SKM-1 treated with dmso at 0.1 percent for 144 hours (cell line): ENCODE measurements around the gene CISH.

Experiments used
- DNase-seq: peaks from one replicate; lab custom pipeline; 2025; ENCODE audit not compliant: unreplicated experiment; lab: John Stamatoyannopoulos, UW

Gene CISH

GRCh38 chr3:50573566-50574443, 37.8 kb downstream of the CISH start:
- DNase-seq, result no peak

- no peak for DNase-seq
Measured at GRCh38 chr3:50572801-50573371, 38.7 kb downstream of the CISH start.

DNA sequence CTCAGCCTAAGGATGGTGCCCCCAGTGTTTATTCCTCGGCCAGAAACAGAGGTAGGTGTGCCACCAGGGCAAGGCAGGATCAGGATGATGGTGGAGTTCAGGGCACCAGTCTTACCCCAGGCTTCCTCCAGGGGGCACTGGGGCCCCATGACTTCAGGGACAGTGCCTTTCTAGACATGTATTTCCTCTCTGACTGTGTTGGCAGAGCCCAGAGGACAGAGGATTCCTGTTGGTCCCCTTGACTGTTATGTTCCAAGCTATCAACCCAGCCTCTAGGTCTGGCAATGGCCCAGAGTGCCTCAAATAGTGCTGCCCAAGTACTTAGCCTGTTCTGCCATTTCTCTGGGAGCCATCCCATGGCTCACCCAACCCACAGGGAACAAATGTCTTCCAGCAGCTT, 39.4 kb downstream of the CISH start:
- peak; percentile 67 for DNase-seq

- DNase-seq, result no peak
Measured at GRCh38 chr3:50571486-50571885, 40.1 kb downstream of the CISH start.

GRCh38 chr3:50570508-50571279, 40.9 kb downstream of the CISH start:
- no peak for DNase-seq

- DNase-seq, result peak; percentile 91
Measured at GRCh38 chr3:50568947-50569749, 42.4 kb downstream of the CISH start, which contains the start of gene HEMK1. TSS of gene HEMK1 (plus strand) at chr3:50569522. CDS start at chr3:50571105, 1,583 bp downstream.

GRCh38 chr3:50567386-50568167, 44.0 kb downstream of the CISH start, which contains the start of gene C3orf18:
TSS of gene C3orf18 (minus strand) at chr3:50567747. CDS start at chr3:50565699, 2,048 bp downstream.
- peak; percentile 85 for DNase-seq

GRCh38 chr3:50567011-50567385, 44.6 kb downstream of the CISH start:
- DNase-seq, result no peak

DNA sequence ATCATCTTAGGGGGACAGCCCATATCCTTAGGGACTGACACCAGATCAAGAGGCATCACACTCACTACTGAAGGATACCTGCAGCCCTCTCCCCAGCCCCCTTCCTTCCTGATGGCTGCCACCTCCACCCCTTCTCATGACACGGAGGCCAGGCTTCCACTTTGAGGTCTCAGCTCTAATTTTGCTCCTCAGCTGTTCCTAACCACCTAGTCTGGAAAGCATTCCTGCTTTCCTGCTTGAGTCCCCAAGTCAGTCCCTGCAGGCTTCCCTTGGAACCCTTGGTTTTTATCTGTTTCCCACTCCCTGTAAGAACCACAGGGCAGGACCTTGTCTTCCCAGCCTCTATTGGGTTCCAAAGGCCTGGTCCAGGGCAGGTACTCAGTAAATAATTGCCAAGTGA, 47.3 kb downstream of the CISH start:
- DNase-seq, result no peak

DNA sequence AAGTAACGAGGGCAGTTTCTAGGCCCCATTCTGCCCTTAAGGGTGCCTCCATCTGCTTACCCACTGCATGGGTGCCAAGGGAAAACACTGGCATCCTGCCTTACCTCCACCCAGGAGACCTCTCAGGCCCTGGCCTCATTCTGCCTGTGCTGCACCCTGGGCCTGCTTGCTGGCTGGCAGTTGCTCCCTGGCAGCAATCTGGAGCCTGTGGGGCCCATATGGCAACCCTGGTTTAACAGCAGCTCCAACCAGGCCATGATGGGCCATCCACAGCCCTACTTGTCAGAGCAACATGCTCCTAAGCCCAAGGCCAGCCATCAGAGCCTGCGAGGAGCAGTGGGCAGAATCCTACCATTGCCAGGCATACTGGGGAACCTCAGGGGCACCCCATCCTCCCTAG, 47.7 kb downstream of the CISH start:
- no peak for DNase-seq

DNA sequence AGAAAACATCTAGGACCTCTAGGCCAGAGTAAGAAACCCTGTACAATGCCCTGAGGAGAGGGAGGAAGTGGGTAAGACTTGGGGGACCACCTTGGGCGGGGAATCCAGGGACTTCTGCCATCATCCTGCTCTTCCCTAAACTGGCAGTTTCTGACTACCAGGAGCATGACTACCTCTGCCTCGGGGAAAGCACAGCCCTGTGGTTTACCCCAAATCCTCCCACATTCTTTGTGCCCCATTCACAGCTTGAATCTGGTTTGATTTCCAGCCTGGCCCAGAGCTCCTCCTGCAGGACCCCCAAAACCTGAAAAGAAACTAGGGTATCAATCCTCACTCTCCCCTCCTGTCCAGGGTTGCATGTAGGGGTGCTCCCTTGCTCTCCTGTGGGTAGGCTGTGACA, 48.7 kb downstream of the CISH start:
- no peak for DNase-seq

DNA sequence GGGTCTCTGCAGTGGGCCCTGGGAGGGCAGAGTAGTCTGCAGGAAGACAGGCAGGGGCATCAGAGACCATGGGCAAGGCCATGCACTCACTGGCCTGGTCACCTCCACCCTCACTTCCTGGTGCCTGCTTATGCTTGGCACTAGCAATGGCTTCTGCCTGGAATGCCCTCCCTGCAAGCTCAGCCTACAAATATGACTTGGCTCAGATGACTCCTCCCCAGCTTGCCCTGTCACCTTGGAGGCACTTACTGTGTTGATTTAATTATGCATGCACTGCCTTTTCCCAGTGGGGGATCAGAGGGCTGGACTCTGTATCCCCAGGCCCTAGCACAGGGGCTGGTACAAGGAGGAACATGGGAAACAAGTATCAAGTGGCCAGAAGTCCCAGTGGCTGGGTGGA, 51.9 kb downstream of the CISH start:
- no peak for DNase-seq

- DNase-seq, result no peak
Measured at GRCh38 chr3:50557915-50558314, 53.7 kb downstream of the CISH start.

GRCh38 chr3:50557106-50557505, 54.5 kb downstream of the CISH start:
- DNase-seq, result no peak
